ENCODE results near the gene LPP. TPM values are rescaled to one million over a fixed set of nuclear protein-coding genes. Genes with fewer than 3 reads are reported as not detected.

LPP gene
- total and polyA plus RNA-seq, 10 of the 15 experiments (the other 5 are each of a cell fraction or from before 2014, with no cell fraction given): under 0.01 to 0.62 (median 0.03) TPM

DNA sequence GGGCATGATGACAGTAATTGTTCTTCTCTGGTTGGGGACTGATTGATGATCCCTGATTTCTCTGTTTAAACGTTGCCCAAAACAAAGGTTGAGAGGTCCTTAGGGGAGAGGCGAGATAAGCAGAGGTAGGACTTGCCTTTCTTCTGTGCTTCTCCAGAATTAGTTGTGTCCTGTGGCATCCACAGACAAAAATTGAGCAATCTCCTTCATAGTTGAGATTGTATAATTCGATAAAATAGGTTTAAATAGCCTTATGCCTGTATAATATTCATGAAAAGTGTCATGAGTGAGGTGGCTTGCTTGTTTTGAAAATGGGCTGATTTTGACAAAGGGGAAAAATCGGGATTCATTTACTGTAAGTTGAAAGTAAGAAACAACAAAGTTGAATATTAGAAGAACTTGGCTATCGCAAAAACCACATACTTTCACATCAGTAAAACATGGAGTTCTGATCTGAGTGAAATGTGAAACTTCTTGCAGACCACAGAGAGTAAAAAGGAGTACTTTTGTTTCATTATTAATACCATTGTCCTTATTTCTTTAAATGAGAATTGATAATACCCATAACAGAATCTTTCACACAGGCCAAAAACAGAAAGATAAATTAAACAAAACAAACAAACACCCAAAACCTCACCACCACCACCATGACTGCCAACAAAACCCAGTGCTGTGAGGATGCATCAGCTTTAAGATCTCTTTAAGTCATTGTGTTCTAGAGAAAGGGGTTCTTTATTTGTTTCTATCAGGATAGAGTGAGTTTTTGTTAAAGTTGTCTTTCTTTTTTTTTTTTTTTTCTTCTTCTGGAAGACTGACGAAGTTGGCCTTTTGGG lies 155.7 kb downstream of the LPP start (continued):
- TF ChIP-seq NR2C1 (IDR thresholded peaks at IDR 0.05) (no peak), ZNF274 (IDR thresholded peaks at IDR 0.05; ENCODE audit: insufficient read depth, insufficient read length) (no peak), MXI1 (IDR thresholded peaks at IDR 0.05; ENCODE audit: low read depth, low read length) (no peak), SUPT20H (IDR thresholded peaks at IDR 0.05; ENCODE audit: borderline replicate concordance, control insufficient read depth, low read depth, low read length) (no peak), POU2F2 (IDR thresholded peaks at IDR 0.05; ENCODE audit: borderline replicate concordance, low read depth, low read length) (0 out of 3 replicates have a peak, but pooled peaks have one; percentile 42), PML (IDR thresholded peaks at IDR 0.05; ENCODE audit: low read length) (0 out of 2 replicates have a peak, but pooled peaks have one; percentile 51), SIN3A (IDR thresholded peaks at IDR 0.05; ENCODE audit: low read depth, low read length) (no peak), CHD4 (IDR thresholded peaks at IDR 0.05) (no peak), CREM (IDR thresholded peaks at IDR 0.05; ENCODE audit: low read depth) (peak; percentile 66), YY1 (IDR thresholded peaks at IDR 0.05; ENCODE audit: low read depth, low read length) (no peak), SMARCA5 (IDR thresholded peaks at IDR 0.05) (no peak), SREBF2 (IDR thresholded peaks at IDR 0.05; ENCODE audit: low read length) (no peak), NBN (IDR thresholded peaks at IDR 0.05) (no peak), EP300 (IDR thresholded peaks at IDR 0.05; ENCODE audit: borderline replicate concordance in 1 of 2, control insufficient read depth in 1 of 2, low read depth in 2 of 2, low read length in 2 of 2) (peak; percentile 68 to 77; a peak in 3 of 4 replicates), SMC3 (IDR thresholded peaks at IDR 0.05; ENCODE audit: borderline replicate concordance, low read length) (no peak), CBX3 (IDR thresholded peaks at IDR 0.05; ENCODE audit: borderline replicate concordance, low read depth) (no peak), ZNF207 (IDR thresholded peaks at IDR 0.05; ENCODE audit: borderline replicate concordance) (no peak), HCFC1 (IDR thresholded peaks at IDR 0.05; ENCODE audit: low read length) (no peak)
- TF ChIP-seq, protein P1, sequence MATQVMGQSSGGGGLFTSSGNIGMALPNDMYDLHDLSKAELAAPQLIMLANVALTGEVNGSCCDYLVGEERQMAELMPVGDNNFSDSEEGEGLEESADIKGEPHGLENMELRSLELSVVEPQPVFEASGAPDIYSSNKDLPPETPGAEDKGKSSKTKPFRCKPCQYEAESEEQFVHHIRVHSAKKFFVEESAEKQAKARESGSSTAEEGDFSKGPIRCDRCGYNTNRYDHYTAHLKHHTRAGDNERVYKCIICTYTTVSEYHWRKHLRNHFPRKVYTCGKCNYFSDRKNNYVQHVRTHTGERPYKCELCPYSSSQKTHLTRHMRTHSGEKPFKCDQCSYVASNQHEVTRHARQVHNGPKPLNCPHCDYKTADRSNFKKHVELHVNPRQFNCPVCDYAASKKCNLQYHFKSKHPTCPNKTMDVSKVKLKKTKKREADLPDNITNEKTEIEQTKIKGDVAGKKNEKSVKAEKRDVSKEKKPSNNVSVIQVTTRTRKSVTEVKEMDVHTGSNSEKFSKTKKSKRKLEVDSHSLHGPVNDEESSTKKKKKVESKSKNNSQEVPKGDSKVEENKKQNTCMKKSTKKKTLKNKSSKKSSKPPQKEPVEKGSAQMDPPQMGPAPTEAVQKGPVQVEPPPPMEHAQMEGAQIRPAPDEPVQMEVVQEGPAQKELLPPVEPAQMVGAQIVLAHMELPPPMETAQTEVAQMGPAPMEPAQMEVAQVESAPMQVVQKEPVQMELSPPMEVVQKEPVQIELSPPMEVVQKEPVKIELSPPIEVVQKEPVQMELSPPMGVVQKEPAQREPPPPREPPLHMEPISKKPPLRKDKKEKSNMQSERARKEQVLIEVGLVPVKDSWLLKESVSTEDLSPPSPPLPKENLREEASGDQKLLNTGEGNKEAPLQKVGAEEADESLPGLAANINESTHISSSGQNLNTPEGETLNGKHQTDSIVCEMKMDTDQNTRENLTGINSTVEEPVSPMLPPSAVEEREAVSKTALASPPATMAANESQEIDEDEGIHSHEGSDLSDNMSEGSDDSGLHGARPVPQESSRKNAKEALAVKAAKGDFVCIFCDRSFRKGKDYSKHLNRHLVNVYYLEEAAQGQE (IDR thresholded peaks at IDR 0.05; ENCODE audit: low read depth, low read length): no peak
- TF ChIP-seq, protein P2, sequence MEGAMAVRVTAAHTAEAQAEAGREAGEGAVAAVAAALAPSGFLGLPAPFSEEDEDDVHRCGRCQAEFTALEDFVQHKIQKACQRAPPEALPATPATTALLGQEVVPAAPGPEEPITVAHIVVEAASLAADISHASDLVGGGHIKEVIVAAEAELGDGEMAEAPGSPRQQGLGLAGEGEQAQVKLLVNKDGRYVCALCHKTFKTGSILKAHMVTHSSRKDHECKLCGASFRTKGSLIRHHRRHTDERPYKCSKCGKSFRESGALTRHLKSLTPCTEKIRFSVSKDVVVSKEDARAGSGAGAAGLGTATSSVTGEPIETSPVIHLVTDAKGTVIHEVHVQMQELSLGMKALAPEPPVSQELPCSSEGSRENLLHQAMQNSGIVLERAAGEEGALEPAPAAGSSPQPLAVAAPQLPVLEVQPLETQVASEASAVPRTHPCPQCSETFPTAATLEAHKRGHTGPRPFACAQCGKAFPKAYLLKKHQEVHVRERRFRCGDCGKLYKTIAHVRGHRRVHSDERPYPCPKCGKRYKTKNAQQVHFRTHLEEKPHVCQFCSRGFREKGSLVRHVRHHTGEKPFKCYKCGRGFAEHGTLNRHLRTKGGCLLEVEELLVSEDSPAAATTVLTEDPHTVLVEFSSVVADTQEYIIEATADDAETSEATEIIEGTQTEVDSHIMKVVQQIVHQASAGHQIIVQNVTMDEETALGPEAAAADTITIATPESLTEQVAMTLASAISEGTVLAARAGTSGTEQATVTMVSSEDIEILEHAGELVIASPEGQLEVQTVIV (IDR thresholded peaks at IDR 0.05; ENCODE audit: borderline replicate concordance, partially characterized antibody): no peak
- TF ChIP-seq, protein P3, sequence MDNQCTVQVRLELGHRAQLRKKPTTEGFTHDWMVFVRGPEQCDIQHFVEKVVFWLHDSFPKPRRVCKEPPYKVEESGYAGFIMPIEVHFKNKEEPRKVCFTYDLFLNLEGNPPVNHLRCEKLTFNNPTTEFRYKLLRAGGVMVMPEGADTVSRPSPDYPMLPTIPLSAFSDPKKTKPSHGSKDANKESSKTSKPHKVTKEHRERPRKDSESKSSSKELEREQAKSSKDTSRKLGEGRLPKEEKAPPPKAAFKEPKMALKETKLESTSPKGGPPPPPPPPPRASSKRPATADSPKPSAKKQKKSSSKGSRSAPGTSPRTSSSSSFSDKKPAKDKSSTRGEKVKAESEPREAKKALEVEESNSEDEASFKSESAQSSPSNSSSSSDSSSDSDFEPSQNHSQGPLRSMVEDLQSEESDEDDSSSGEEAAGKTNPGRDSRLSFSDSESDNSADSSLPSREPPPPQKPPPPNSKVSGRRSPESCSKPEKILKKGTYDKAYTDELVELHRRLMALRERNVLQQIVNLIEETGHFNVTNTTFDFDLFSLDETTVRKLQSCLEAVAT (IDR thresholded peaks at IDR 0.05): no peak
- TF ChIP-seq, protein P4, sequence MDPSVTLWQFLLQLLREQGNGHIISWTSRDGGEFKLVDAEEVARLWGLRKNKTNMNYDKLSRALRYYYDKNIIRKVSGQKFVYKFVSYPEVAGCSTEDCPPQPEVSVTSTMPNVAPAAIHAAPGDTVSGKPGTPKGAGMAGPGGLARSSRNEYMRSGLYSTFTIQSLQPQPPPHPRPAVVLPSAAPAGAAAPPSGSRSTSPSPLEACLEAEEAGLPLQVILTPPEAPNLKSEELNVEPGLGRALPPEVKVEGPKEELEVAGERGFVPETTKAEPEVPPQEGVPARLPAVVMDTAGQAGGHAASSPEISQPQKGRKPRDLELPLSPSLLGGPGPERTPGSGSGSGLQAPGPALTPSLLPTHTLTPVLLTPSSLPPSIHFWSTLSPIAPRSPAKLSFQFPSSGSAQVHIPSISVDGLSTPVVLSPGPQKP (IDR thresholded peaks at IDR 0.05; ENCODE audit: low read depth, low read length): no peak

Measured in GM12878 (cell line).